Stimulated activated CD8-positive, alpha-beta memory T cell treated with anti-CD3 and anti-CD28 coated beads, Interleukin-15, amount 100 ng/mL, for 4 hours (primary cell): ENCODE measurements around the gene IL21.

Source experiments
- DNase-seq, 2 donors: peaks; one replicate each; pipeline ENCODE4 v3.0.0-alpha.2; 2020; ENCODE audit warnings: low read depth in 2 of 2

Gene IL21

DNA sequence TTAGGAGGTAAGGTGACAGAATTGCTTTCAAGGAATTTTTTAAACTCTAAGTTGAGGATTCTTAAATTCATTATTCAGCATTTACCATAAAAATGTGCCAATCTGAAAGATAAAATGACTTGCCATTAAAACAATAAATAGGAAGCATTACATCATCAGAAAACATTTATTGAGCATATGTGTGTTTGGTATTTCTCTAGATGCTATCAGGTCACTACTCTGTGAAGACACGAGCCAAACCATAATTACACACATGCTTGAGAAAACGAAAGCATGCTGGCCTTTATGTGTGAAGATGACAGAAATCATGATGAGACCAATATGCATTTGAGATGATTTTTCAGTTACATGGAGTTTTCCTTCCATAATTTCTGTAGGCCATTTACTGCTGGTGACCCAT, 12.3 kb upstream of the IL21 start:
- DNase-seq, result no peak

- DNase-seq, result no peak
Observed at GRCh38 chr4:122632396-122633143, 11.7 kb upstream of the IL21 start.

DNA sequence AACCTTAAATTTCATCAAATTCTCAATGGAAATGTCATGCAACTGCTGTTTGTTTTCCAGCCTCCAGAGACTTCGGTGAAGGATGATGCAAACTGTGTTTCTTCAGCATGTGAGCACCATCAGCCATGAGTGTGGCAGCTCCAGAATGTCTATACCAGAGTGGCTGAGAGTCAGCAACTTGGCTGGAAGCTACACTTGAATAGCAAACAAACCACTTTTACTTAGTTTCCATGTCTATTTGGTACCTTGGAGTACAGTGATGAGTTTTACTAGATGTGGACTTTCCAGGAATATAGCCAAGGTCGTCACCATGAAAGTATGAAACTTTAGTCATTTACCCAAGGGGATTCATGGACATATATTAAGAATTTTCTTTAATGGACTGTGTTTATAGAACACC, 4.3 kb upstream of the IL21 start:
- no peak for DNase-seq

DNA sequence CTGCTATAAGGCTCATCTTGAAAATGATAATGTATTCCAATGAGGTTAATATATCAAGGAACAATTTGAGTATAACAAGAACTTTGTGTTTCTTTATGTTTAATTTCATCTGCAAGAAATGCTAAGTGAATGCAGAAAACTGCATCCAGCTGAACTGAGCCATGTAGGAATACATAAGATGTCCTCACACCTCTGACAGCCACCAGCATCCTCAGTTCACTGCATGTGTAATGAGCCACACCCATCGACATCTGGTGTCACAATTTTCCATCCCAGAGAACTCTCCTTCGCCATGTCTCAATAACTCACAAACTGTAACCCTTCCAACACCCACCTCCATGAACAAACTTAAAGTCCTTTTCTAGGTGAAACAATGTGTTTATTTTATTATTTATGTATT, 3.3 kb upstream of the IL21 start:
- DNase-seq, result no peak

DNA sequence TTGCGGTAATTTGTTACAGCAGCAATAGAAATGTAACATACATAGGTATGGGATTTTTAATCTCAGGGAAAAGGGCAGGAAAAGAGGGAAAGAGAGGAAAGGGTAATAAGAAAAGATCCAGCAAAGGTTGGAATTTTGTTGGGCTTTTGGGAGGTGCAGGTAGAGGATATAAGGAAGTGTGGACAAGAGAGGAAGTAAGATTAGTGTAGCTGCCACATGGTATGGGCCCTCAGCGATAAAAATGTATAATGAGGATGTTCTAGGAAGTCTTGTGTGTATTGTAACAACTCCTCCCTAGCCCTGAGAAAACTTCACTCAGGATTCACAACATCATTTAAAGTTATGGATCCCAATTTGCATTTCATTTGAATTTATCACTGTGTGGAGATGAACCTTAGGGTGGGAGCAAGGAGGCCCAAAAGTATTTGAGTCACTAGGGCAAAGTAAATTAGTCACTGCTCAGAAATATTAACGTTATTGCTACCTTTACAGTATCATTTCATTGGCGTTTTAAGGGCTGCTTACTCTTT, 2.8 kb upstream of the IL21 start:
- DNase-seq, result no peak

DNA sequence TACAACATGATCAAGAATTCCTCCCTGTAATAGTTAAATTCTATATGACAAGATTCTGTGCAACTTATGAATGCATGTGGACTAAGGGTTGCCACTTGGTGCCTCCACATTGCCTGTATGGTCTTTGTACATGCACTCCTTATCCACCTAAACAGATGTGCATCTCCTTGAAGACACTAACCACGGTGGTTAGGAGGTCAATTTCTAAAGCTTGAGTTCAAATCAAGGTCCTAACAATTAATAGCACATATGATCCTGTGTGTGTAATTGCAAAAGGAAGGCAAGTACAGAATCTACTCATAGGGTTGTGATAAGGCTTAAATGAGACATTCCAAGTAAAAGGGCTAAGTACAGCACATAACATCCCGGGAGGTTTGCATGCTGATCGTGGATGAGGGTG, 1.5 kb upstream of the IL21 start:
- no peak for DNase-seq

DNA sequence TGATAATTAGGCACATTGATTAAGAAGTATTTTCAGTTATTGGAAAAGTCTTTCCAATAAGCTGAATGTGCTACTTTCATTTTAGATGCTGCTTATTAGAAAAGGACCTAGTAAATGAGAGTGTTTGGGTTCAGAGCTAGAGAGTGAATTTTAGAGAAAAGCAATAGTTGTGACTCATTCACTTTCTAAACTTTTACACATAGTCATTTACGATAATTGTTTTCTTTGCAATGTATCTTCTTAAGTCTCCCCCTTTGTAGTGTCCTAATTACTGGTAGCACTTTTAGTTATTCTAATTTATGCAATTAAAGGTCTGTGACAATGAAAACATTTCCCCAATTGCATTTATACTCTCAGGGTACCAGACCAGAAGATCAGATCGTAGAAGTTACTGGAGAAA, 1.3 kb downstream of the IL21 start:
- no peak for DNase-seq

- DNase-seq, result no peak
Observed at GRCh38 chr4:122617597-122618593, 3.0 kb downstream of the IL21 start.

GRCh38 chr4:122616915-122617596, 3.8 kb downstream of the IL21 start:
- DNase-seq, result no peak

GRCh38 chr4:122614621-122615020, 6.2 kb downstream of the IL21 start:
- DNase-seq, result no peak

GRCh38 chr4:122612540-122612939, 8.3 kb downstream of the IL21 start:
- no peak for DNase-seq

DNA sequence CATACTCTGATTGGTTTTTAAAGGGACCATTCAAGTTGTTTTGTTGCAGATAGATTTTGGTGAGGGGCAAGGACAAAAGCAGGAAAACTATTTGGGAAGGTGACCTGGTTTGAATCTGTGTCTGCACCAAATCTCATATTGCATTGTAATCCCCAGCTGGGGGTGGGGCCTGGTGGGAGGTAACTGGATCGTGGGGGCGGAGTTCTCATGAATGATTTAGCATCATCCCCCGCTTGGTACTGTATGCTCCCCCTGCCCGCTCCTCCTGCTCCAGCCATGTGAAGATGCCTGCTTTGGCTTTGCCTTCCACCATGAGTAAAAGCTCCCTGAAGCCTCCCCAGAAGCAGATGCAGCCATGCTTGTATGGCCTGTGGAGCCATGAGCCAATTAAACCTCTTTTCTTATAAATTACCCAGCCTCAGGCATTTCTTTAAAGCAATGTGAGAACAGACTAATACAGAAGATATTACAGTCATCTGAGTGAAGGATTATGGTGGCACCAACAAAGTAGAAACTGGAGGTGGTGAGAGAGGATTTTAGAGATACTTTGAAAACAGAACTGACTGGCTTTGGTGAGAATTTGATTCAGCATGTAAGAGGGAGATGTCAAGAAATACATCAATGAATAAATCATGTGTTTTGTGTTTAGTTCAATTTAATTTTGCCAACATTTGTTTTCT, 14.4 kb downstream of the IL21 start:
- no peak for DNase-seq

DNA sequence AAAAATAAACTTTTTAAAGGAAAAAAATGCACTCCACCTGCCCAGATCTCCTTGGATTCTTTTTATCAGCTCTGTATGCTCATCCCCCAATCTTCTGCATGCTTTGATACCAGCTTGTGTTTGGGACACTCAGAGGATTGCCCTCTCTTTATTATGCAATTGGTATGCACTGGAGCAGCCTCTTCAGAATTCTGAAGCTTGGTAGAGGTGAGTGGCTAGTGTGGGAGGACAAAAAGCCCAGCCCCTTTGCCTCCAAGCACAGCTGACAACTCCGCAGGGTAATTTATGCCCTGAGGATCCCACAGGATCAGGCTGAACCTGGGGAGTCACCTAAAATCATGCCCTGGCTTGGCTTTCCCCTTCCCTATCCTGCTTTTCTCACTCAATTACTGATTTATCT, 16.7 kb downstream of the IL21 start:
- DNase-seq, result no peak

DNA sequence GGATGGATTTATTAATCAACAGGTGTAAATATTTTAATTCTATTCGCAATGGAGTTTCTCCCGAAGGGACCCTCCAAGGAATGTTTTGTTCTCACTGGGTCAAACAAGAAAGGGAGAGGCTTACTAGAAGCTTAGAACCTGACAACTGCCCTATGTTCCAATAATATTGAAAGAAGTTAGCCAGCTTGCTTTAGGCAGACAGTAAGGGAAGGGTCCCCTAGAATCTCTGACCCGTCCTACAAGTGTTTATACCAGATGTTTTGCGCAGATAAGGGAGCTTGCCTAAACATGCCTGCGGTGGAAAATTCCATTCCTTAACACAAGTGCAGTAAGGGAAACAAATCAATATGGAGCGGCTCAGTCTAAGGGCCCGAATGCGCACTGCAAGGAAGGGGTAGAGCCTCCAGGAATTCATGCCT, 17.7 kb downstream of the IL21 start:
- DNase-seq, result no peak

DNA sequence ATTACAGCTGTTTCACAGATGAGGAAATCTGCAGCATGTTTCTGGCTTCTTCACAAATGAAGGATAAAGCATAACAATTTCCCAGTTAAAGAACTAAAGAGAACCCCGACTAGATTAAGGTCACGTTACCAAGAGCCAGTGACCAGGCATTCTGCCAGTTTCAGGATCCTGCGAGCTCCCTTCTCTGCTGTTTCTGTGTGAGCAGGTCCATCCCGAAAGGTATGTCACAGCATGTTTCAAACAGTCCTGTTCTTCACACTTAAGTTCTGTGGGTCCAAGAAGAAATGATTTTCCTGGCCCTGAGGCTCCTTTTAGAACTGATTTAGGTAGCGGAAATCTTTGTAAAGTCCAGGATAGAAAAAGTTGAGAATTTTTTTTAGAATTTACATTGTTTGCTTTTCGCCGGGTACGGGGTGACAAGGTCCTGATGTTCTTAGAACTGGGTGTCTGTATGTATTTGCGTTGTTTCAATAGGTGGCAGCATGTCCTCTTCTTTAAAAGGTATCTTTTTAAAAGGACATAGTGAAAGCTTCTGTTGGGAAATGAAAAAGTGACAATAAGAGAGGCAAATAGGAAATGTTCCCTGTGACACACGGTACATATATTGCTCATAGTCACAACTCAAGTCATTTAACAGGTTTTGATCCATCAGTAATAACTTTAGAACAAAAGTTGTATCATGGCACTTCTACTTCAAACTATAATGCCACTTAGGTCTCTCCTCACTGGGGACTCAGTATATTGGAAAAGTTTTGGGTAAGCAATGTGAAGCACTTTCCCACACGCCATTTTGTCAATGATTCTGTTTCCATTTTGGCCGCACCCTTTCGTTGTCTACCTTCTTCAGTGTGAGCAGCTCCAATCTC, 18.4 kb downstream of the IL21 start:
- DNase-seq, result no peak

DNA sequence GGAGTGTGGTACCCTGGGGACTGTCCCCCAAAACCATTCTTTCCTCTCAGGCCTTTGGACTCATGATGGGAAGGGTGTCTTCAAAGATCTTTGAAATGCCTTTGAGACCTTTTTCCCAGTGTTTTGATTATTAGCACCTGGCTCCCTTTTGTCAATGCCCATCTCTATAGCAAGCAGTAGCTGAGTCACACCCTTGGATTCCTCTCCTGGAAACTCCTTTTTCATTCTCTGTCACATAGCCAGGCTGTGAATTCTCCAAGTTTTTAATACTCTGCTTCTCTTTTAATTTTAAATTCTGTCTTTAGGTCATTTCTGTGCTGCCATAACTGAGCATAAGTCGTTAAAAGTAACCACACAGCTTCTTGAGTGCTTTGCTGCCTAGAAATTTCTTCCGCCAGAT, 29.7 kb downstream of the IL21 start:
- DNase-seq, result no peak

- no peak for DNase-seq
Observed at GRCh38 chr4:122588453-122589238, 32.2 kb downstream of the IL21 start.

- no peak for DNase-seq
Observed at GRCh38 chr4:122584519-122584918, 36.3 kb downstream of the IL21 start.

GRCh38 chr4:122583906-122584305, 37.0 kb downstream of the IL21 start:
- no peak for DNase-seq
